ENCODE measurements around the gene PCSK6.

GRCh38 chr15:101451266-101451799, 38.2 kb downstream of the PCSK6 start:
- no peak for TF ChIP-seq CTCF (IDR thresholded peaks at IDR 0.05; ENCODE audit: insufficient read depth, low read length, poor library complexity, severe bottlenecking)
- no peak for TF ChIP-seq EZH2phosphoT487 (conservative IDR thresholded peaks at IDR 0.05; ENCODE audit: low read length)
